ENCODE data around the gene STAM2.

STAM2 gene

GRCh38 chr2:152075461-152076050, 100.0 kb downstream of the STAM2 start:
- DNase-seq (ENCODE audit: low spot score), result no peak
- in situ Hi-C loops (cut with MboI; ENCODE audit: low pct_unique_long_range_greater_than_20kb, low sequenced_read_pairs, unreplicated experiment), result no loop called here
- TF ChIP-seq CTCF (IDR thresholded peaks at IDR 0.05; ENCODE audit: extremely low read depth, insufficient read depth, missing control alignments), result no peak

- TF ChIP-seq CTCF (IDR thresholded peaks at IDR 0.05; ENCODE audit: extremely low read depth, insufficient read depth, missing control alignments), result no peak
- in situ Hi-C loops (cut with MboI; ENCODE audit: low pct_unique_long_range_greater_than_20kb, low sequenced_read_pairs, unreplicated experiment), result no loop called here
- DNase-seq (ENCODE audit: low spot score), result no peak
These were observed 103.6 kb downstream of the STAM2 start for GRCh38 chr2:152072011-152072410.

- in situ Hi-C loops (cut with MboI; ENCODE audit: low pct_unique_long_range_greater_than_20kb, low sequenced_read_pairs, unreplicated experiment), result no loop called here
- no peak for TF ChIP-seq CTCF (IDR thresholded peaks at IDR 0.05; ENCODE audit: extremely low read depth, insufficient read depth, missing control alignments)
- DNase-seq (ENCODE audit: low spot score), result no peak
These were observed 104.0 kb downstream of the STAM2 start for GRCh38 chr2:152071518-152071917.

- no peak for TF ChIP-seq CTCF (IDR thresholded peaks at IDR 0.05; ENCODE audit: extremely low read depth, insufficient read depth, missing control alignments)
- DNase-seq (ENCODE audit: low spot score), result peak; percentile 62
- in situ Hi-C loops (cut with MboI; ENCODE audit: low pct_unique_long_range_greater_than_20kb, low sequenced_read_pairs, unreplicated experiment), result no loop called here
These were observed 104.5 kb downstream of the STAM2 start for GRCh38 chr2:152071092-152071491.

- TF ChIP-seq CTCF (IDR thresholded peaks at IDR 0.05; ENCODE audit: extremely low read depth, insufficient read depth, missing control alignments), result no peak
- DNase-seq (ENCODE audit: low spot score), result no peak
- in situ Hi-C loops (cut with MboI; ENCODE audit: low pct_unique_long_range_greater_than_20kb, low sequenced_read_pairs, unreplicated experiment), result no loop called here
These were observed 107.3 kb downstream of the STAM2 start for GRCh38 chr2:152068226-152068625.

GRCh38 chr2:152067823-152068222, 107.7 kb downstream of the STAM2 start:
- DNase-seq (ENCODE audit: low spot score), result no peak
- in situ Hi-C loops (cut with MboI; ENCODE audit: low pct_unique_long_range_greater_than_20kb, low sequenced_read_pairs, unreplicated experiment), result no loop called here
- TF ChIP-seq CTCF (IDR thresholded peaks at IDR 0.05; ENCODE audit: extremely low read depth, insufficient read depth, missing control alignments), result no peak
